Measurements from ENCODE around the gene KCTD8.

KCTD8 gene

DNA sequence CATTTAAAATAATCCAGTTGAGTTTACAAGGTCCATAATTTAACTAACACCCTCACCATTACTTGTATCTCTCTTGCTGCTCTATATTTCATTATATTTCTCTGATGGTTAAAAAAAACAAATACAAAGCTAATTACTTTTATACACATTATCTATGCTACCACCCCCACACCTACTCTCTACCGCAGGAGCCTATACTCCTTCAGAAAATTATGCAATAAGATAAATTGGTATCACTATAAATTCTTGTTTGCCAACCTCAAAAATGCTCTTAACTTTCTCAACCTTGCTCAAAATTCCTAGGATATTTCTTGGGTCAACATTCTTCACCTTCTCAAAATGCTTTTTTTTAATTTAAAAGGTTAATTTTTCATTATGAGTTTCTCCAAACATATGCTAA is 282.7 kb downstream of the KCTD8 start:
- no peak overlapping the region for H3K27ac Mint-ChIP-seq
- peaks cover 25% of the 10 kb centered on the region for H3K9me3 Mint-ChIP-seq
- H3K4me3 Mint-ChIP-seq = no peak overlapping the region
- no peaks in the 10 kb centered on the region for H3K4me1 Mint-ChIP-seq (ENCODE audit: low read depth)
- H3K36me3 Mint-ChIP-seq (ENCODE audit: low read depth) = no peaks in the 10 kb centered on the region
- intact Hi-C loops (cut with micrococcal nuclease) = no loop called here
- no peaks in the 10 kb centered on the region for H3K27me3 Mint-ChIP-seq

DNA sequence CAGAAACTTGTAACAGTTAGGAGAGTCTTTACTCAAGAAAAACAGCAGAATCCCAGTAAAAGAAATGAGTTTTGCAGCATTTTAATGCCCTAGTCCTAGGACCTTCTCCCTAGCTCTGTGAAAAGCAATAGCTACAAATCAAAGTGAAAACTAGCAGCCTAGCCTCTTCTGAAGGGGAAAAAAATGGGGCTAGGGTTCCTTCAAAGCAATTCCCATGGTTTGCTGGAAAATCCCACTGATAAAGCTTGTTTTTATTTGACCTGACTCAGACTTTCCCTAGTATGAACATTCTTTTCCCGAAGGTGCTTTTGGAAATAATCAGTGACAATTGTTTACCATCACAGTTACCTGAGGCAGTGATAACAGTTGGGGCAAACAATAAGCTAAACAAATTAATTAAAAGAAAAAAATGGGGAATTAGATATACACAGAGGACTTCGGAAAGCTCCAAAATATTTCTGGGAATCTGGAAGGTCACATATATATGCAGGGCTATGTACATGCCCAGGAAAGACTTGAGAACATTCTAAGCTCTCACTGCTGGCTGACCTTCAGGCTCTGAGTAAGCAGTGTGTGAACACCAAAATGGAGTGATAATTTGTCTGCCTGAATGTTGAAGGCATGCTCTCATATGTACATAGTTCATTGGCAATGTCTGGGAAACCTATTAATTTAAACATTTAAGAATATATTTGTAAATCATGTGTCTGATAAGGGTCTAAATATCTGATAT is 285.9 kb downstream of the KCTD8 start:
- Mint-ChIP-seq H3K27ac (no peak overlapping the region), H3K4me1 (ENCODE audit: low read depth) (no peaks in the 10 kb centered on the region), H3K4me3 (no peak overlapping the region), H3K9me3 (peaks cover 12% of the 10 kb centered on the region), H3K36me3 (ENCODE audit: low read depth) (no peaks in the 10 kb centered on the region), H3K27me3 (no peaks in the 10 kb centered on the region)
- intact Hi-C loops (cut with micrococcal nuclease) = no loop called here

DNA sequence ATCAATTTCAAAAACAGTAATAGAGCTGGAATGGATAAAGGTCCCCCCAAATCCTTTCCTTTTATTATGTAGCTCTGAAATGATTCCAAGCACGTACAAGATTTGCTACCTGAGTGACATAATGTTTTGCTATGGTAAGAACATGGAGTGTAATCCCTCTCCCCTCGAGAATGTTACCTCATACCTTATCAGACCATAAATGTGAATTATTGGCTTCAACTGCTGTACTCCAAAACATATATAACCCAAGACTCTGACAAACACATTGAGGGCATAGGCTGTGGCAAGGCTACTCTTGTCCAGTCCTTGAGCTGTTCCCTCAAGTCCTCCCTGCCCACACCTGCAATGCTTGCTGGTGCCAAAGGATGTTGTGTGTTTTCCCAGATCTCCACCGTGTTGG is 286.9 kb downstream of the KCTD8 start:
- Mint-ChIP-seq H3K27ac (no peak overlapping the region), H3K4me1 (ENCODE audit: low read depth) (no peaks in the 10 kb centered on the region)
- intact Hi-C loops (cut with micrococcal nuclease) = no loop called here

DNA sequence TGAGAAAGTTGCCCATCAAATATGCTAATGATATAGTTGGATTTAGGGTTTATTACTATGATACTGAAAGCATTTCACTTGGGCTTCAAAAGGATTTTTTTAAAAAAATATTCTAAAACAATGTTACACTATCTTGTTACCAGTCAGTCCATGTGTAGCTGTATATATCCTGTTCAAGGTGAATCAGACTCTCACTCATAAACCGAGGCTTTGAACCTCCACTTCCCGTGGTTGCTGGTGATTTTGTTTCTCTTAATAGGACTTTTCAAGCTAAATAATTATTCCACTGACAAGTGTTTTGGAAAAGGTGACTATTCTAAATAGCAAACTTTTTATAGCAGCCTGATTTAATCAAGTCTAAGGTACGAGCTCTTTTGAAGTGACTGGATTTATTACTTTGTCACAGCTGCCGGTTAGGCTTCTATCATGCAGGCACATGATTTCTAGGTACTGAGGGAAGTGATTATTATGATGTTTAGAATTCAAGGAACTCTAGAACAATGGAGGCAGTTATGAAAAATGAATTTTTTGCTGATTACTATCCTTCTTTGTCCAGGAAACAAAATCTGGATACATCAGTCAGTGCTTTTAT is 287.7 kb downstream of the KCTD8 start:
- H3K4me3 Mint-ChIP-seq = no peak overlapping the region
- H3K9me3 Mint-ChIP-seq = peaks cover 8% of the 10 kb centered on the region
- no peaks in the 10 kb centered on the region for H3K27me3 Mint-ChIP-seq
- intact Hi-C loops (cut with micrococcal nuclease) = no loop called here
- no peak overlapping the region for H3K27ac Mint-ChIP-seq
- no peaks in the 10 kb centered on the region for H3K36me3 Mint-ChIP-seq (ENCODE audit: low read depth)
- no peaks in the 10 kb centered on the region for H3K4me1 Mint-ChIP-seq (ENCODE audit: low read depth)

More for the DNA sequence above, 286.9 kb downstream of the KCTD8 start:
- H3K4me3 Mint-ChIP-seq = no peak overlapping the region
- no peaks in the 10 kb centered on the region for H3K36me3 Mint-ChIP-seq (ENCODE audit: low read depth)
- H3K9me3 Mint-ChIP-seq = peaks cover 2% of the 10 kb centered on the region
- no peaks in the 10 kb centered on the region for H3K27me3 Mint-ChIP-seq

DNA sequence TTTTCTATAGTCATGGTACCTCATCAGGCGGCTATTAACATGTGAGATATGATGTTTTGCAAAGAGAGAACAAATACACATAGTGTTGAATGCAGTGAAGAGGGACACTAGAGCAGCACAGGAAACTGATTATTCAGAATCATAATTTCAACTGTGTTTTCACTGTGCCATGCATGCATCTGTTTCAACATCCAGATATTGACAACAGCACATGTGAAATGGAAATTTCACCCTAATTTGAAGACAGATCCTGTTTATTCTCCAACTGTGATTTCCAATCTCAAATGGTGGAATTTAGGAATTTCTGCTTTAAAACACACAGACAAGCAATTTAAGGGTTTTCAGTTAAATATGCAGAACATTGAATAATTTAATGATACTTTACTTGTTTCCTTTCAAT is 288.6 kb downstream of the KCTD8 start:
- Mint-ChIP-seq H3K4me1 (ENCODE audit: low read depth) (no peaks in the 10 kb centered on the region), H3K4me3 (no peak overlapping the region), H3K27me3 (no peaks in the 10 kb centered on the region), H3K9me3 (peaks cover 8% of the 10 kb centered on the region), H3K27ac (no peak overlapping the region), H3K36me3 (ENCODE audit: low read depth) (no peaks in the 10 kb centered on the region)
- intact Hi-C loops (cut with micrococcal nuclease) = no loop called here

DNA sequence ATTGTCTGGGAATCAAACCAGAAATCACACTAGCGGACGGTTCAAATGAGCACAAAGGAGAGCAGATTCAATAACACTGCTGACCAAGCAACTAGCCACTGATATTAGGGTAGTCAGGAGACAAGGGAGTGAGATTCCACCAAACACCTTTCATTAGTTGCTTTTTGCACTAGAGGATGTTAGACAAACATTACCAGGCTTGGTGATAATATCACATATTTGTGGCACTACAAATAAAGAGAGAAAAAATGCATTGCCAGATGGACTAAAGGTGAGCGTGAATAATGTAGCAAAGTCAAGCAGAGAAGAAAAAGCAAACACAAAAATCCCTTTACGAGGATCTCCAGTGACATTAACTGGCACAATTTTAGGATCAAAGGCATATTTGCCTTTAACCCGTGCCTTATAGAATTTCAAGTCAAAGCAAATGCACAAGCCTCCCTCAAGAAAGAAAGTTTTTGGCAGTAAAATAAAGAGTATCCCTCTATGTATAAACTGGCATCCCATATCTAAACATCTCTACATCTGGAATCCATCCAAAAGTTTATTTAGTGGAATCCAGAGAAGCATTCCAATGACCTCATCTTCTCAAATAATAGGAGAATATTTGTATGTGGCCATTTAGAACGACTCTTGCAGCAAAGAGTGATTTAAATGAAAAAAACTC is 290.9 kb downstream of the KCTD8 start:
- no peak overlapping the region for H3K4me3 Mint-ChIP-seq
- H3K27me3 Mint-ChIP-seq = no peaks in the 10 kb centered on the region
- peaks cover 8% of the 10 kb centered on the region for H3K9me3 Mint-ChIP-seq
- H3K27ac Mint-ChIP-seq = no peak overlapping the region
- no peaks in the 10 kb centered on the region for H3K4me1 Mint-ChIP-seq (ENCODE audit: low read depth)
- intact Hi-C loops (cut with micrococcal nuclease) = no loop called here
- no peaks in the 10 kb centered on the region for H3K36me3 Mint-ChIP-seq (ENCODE audit: low read depth)

DNA sequence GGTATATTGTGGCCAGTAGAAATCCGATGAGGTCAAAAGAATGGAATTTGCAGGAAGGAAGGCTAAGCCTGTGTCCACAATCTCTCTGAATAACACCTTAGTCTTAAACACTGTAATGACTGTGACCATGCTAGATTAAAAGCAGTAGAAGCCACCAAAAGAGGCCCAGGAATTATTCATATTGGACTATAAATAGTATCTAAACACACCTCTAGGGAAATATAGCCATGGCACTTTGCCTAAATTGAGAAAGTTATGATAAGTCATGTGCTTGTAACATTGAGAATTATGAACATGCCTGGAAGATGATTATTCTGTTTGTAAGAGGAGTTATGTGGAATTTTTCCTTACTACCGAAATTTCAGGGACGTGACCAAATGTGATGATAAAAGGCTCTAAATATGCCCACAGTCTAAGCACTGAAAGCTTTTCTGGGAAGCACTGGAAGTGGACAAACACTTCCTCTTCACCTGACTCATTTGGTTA is 298.5 kb downstream of the KCTD8 start:
- H3K4me3 Mint-ChIP-seq = no peak overlapping the region
- H3K27me3 Mint-ChIP-seq = no peaks in the 10 kb centered on the region
- H3K4me1 Mint-ChIP-seq (ENCODE audit: low read depth) = no peaks in the 10 kb centered on the region
- intact Hi-C loops (cut with micrococcal nuclease) = no loop called here
- no peaks in the 10 kb centered on the region for H3K9me3 Mint-ChIP-seq
- no peaks in the 10 kb centered on the region for H3K36me3 Mint-ChIP-seq (ENCODE audit: low read depth)
- H3K27ac Mint-ChIP-seq = no peak overlapping the region

DNA sequence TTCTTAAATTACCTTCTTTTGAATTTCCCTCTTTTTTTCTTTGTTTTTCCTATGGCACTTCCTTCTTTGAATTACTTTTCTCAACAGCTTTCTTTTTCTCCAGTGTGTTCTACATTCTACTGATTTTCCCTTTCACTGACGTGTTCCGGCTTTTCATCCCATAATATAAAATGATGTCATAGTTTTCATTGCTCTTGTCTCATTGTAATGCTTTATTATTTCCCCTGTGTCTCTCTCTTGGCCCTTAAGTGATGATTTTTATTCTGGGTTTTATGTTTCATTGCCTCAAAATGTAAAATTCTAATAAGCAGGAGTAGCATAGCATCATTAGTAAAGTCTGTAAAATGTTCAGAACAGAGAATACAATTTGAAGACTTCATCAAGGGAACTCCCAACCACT is 299.3 kb downstream of the KCTD8 start:
- no peaks in the 10 kb centered on the region for H3K27me3 Mint-ChIP-seq
- intact Hi-C loops (cut with micrococcal nuclease) = no loop called here
- H3K4me3 Mint-ChIP-seq = no peak overlapping the region
- no peaks in the 10 kb centered on the region for H3K36me3 Mint-ChIP-seq (ENCODE audit: low read depth)
- no peak overlapping the region for H3K27ac Mint-ChIP-seq
- H3K9me3 Mint-ChIP-seq = no peaks in the 10 kb centered on the region
- no peaks in the 10 kb centered on the region for H3K4me1 Mint-ChIP-seq (ENCODE audit: low read depth)

DNA sequence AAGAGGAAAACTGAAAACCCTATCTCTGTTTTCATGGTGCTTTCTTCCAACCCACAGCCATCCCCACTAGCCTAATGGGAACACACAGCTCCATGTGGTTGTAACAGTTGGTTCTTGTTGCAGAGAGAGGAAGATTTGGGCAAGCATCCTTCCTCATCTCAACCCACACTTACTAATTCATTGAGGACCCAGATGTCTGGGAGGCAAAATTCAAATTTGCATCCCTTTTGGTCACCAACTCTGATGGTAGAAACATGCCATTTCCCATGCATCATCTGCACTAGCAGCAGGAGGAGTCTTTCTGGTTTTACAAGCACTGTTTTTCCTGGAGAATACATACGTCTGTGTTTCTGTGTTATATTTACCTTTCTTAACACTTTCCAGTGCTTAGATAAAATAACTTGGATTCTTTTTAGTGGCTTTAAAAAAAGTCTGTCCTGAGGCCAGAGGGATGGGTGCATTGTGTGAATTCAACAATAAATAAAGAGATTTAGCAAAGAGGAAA is 301.0 kb downstream of the KCTD8 start:
- Mint-ChIP-seq H3K4me1 (ENCODE audit: low read depth) (no peaks in the 10 kb centered on the region), H3K27ac (no peak overlapping the region), H3K36me3 (ENCODE audit: low read depth) (no peaks in the 10 kb centered on the region), H3K4me3 (no peak overlapping the region), H3K27me3 (no peaks in the 10 kb centered on the region), H3K9me3 (no peaks in the 10 kb centered on the region)
- intact Hi-C loops (cut with micrococcal nuclease) = no loop called here

DNA sequence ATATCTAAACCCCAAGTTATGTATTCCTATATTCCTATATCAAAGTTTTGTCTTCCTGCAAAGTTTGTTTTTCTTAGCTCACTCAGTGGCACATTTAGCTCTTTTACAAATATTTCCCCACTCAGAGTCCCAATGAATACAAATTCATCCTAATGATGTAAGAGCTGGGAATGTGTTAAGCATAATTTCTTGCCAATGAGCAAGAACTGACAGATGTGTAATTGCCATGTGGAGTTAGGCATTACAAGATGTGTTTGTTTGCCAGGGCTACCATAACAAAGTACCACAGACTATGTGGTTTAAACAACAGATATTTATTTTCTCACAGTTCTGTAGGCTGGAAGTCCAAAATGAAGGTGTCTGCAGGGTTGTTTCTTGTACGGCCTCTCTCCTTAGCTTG is 302.1 kb downstream of the KCTD8 start:
- Mint-ChIP-seq H3K4me1 (ENCODE audit: low read depth) (no peaks in the 10 kb centered on the region), H3K27ac (no peak overlapping the region), H3K27me3 (no peaks in the 10 kb centered on the region), H3K9me3 (no peaks in the 10 kb centered on the region), H3K36me3 (ENCODE audit: low read depth) (no peaks in the 10 kb centered on the region), H3K4me3 (no peak overlapping the region)
- intact Hi-C loops (cut with micrococcal nuclease) = no loop called here

DNA sequence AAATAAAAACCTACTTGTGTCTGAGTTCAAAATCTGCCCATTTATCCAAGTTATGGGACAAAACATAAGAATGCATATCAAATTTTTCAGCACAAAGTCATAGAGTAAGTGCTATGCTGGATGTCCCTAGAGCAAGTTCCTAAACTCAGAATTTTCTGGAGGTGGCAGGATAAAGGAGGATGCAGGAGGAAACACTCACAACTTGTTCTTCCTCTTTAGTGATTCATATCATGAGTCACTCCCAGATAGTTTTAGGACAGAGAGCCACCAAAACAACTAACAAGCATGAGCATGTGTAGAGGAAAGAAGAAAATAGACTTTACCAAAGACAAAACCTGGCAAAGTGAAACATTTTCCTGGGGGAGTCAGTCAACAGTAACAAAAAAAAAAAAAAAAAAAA is 302.7 kb downstream of the KCTD8 start:
- Mint-ChIP-seq H3K27ac (no peak overlapping the region), H3K4me1 (ENCODE audit: low read depth) (no peaks in the 10 kb centered on the region), H3K4me3 (no peak overlapping the region), H3K27me3 (no peaks in the 10 kb centered on the region), H3K9me3 (no peaks in the 10 kb centered on the region), H3K36me3 (ENCODE audit: low read depth) (no peaks in the 10 kb centered on the region)
- intact Hi-C loops (cut with micrococcal nuclease) = no loop called here

DNA sequence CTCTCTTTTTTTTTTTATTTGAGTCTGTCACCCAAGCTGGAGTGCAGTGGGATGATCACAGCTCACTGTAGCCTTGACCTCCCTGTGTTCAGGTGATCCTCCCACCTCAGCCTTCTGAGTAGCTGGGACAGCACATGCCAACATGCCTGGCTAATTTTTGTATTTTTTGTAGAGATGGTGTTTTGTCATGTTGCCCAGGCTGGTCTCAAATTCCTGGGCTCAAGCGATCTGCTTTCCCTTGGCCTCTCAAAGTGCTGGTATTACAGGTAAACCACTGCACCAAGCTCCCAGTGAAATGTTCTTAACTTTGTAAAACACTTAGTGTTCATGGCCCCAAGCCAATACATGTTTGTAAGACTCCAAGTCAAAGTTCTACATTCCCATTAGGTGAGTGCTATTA is 316.1 kb downstream of the KCTD8 start:
- H3K27me3 Mint-ChIP-seq = no peaks in the 10 kb centered on the region
- no peak overlapping the region for H3K27ac Mint-ChIP-seq
- H3K9me3 Mint-ChIP-seq = peaks cover 23% of the 10 kb centered on the region
- intact Hi-C loops (cut with micrococcal nuclease) = no loop called here
- no peak overlapping the region for H3K4me3 Mint-ChIP-seq
- H3K36me3 Mint-ChIP-seq (ENCODE audit: low read depth) = no peaks in the 10 kb centered on the region
- H3K4me1 Mint-ChIP-seq (ENCODE audit: low read depth) = no peaks in the 10 kb centered on the region
